GM23338 (cell line): ENCODE data around the gene XRCC5.

ENCODE experiments used
- CREB1 ChIP-seq: fragments of 250-450 bp; sonication (Bioruptor Pico); IDR thresholded peaks from 2 replicates; pipeline ENCODE4 v1.5.0; 2020; ENCODE audit warnings: low read depth, mild to moderate bottlenecking, moderate library complexity
- EZH2 ChIP-seq: fragments of 200-600 bp; sonication (generic); IDR thresholded peaks from one replicate; pipeline ENCODE4 v1.8.0; 2017; ENCODE audit warnings: antibody characterized with exemption, mild to moderate bottlenecking, low read depth; ENCODE audit not compliant: unreplicated experiment
- EZH2phosphoT487 ChIP-seq: fragments of 200-600 bp; sonication (generic); IDR thresholded peaks from one replicate; pipeline ENCODE4 v1.8.1; 2018; ENCODE audit warnings: antibody characterized with exemption; ENCODE audit not compliant: unreplicated experiment
- JUNB ChIP-seq: IDR thresholded peaks from one replicate; pipeline ENCODE4 v1.6.1; 2016; ENCODE audit warnings: antibody characterized with exemption; ENCODE audit not compliant: unreplicated experiment
- POLR2AphosphoS5 ChIP-seq: IDR thresholded peaks from 2 replicates; pipeline ENCODE4 v1.6.1; 2016; ENCODE audit warnings: antibody characterized with exemption, low read depth
- ZNF331 ChIP-seq: fragments of 250-450 bp; sonication (Bioruptor Pico); IDR thresholded peaks from 2 replicates; pipeline ENCODE4 v1.5.0; 2020; ENCODE audit warnings: low read depth, mild to moderate bottlenecking, moderate library complexity
- TF ChIP-seq, protein P1 (sequence below), 2 experiments: fragments of 200-600 bp in 1 of 2; sonication (generic) in 1 of 2; conservative IDR thresholded peaks; 2 replicates each; pipeline versions ENCODE4 v1.5.1 to v1.6.1; 2016 to 2017; ENCODE audit warnings: antibody characterized with exemption in 2 of 2, low read depth in 2 of 2, mild to moderate bottlenecking in 2 of 2, moderate library complexity in 1 of 2

DNA sequence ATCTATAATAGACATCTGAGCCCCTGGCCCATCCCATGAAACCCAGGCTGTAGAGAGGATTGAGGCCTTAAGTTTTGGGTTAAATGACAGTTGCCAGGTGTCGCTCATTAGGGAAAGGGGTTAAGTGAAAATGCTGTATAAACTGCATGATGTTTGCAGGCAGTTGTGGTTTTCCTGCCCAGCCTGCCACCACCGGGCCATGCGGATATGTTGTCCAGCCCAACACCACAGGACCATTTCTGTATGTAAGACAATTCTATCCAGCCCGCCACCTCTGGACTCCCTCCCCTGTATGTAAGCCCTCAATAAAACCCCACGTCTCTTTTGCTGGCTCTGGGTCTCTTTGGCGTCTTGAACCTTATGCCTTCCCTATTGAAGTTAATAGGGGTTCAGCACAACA lies 110.7 kb downstream of the XRCC5 start:
- TF ChIP-seq EZH2 (no peak), CREB1 (CRISPR knock-in tag) (no peak), POLR2AphosphoS5 (no peak), ZNF331 (CRISPR knock-in tag) (no peak), JUNB (no peak), EZH2phosphoT487 (no peak)
- TF ChIP-seq, protein P1, sequence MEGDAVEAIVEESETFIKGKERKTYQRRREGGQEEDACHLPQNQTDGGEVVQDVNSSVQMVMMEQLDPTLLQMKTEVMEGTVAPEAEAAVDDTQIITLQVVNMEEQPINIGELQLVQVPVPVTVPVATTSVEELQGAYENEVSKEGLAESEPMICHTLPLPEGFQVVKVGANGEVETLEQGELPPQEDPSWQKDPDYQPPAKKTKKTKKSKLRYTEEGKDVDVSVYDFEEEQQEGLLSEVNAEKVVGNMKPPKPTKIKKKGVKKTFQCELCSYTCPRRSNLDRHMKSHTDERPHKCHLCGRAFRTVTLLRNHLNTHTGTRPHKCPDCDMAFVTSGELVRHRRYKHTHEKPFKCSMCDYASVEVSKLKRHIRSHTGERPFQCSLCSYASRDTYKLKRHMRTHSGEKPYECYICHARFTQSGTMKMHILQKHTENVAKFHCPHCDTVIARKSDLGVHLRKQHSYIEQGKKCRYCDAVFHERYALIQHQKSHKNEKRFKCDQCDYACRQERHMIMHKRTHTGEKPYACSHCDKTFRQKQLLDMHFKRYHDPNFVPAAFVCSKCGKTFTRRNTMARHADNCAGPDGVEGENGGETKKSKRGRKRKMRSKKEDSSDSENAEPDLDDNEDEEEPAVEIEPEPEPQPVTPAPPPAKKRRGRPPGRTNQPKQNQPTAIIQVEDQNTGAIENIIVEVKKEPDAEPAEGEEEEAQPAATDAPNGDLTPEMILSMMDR (conservative IDR thresholded peaks at IDR 0.05; ENCODE audit: low read depth in 2 of 2): no peak
